Endothelial cell of umbilical vein (primary cell): Measurements from ENCODE around the gene SAMD5. TPM values are rescaled to one million over a fixed set of nuclear protein-coding genes. Genes with fewer than 3 reads are reported as not detected.

ENCODE experiments used
- BruUV-seq: library from RNA; stranded (reverse); fragments of 400-500 nt; replicated peaks from 2 replicates; lab custom pipeline; 2021; lab: Mats Ljungman, UMichigan
- CTCF ChIA-PET: fragments of 300-600, 350-600 bp; sonication (Branson Sonifier 250); formaldehyde crosslinking; loops from one replicate; lab custom pipeline; 2021; ENCODE audit warnings: antibody characterized with exemption, inconsistent platforms; lab: Charles Lee
- POLR2A ChIA-PET: fragments of 300-600, 350-600 bp; sonication (Branson Sonifier 250); formaldehyde crosslinking; loops from one replicate; lab custom pipeline; 2021; ENCODE audit warnings: antibody characterized with exemption, inconsistent platforms; lab: Charles Lee
- DNase-seq: peaks from one replicate; pipeline ENCODE4 v3.0.0-alpha.2; 2011; ENCODE audit warnings: low read depth, low spot score
- FAIRE-seq: peaks from 2 replicates; lab custom pipeline; 2011; peaks lifted over from hg19 to GRCh38; lab: Jason Lieb, UNC
- H2AFZ ChIP-seq: 2 replicates; pipeline ENCODE4 v1.6.0; 2012; ENCODE audit warnings: low read depth, low read length, control low read depth, inconsistent platforms
- H3K27ac ChIP-seq: 2 replicates; pipeline ENCODE4 v1.5.1; 2011; ENCODE audit warnings: low read depth, mild to moderate bottlenecking, control low read depth, low read length, moderate library complexity; ENCODE audit not compliant: insufficient read depth
- H3K27me3 ChIP-seq, 2 experiments: 2 replicates each; pipeline versions ENCODE4 v1.6.0 to v1.6.1; 2011; ENCODE audit warnings: low read length in 2 of 2, mixed read lengths in 1 of 2; ENCODE audit not compliant: control insufficient read depth in 2 of 2, insufficient read depth in 2 of 2
- H3K36me3 ChIP-seq, 2 experiments: 2 replicates in 1 of 2; 3 replicates in 1 of 2; pipeline ENCODE4 v1.5.1; 2011; ENCODE audit warnings: low read length in 2 of 2, mild to moderate bottlenecking in 1 of 2, moderate library complexity in 1 of 2; ENCODE audit not compliant: control insufficient read depth in 2 of 2, insufficient read depth in 2 of 2; ENCODE audit errors: extremely low read depth in 1 of 2
- H3K4me1 ChIP-seq: 3 replicates; pipeline ENCODE4 v1.5.1; 2011; ENCODE audit warnings: mild to moderate bottlenecking, low read length; ENCODE audit not compliant: control insufficient read depth, insufficient read depth; ENCODE audit errors: extremely low read depth
- H3K4me2 ChIP-seq: 2 replicates; pipeline ENCODE4 v1.6.1; 2011; ENCODE audit warnings: low read length, control low read depth, mixed read lengths; ENCODE audit not compliant: insufficient read depth
- H3K4me3 ChIP-seq, 3 experiments: fragments of 200-600 bp in 1 of 3; sonication (generic), shearing (Covaris generic) in 1 of 3; replicated peaks in 1 of 3; 2 replicates each; pipeline ENCODE4 v1.5.1; 2011 to 2016; ENCODE audit warnings: control low read depth in 3 of 3, low read length in 3 of 3, mild to moderate bottlenecking in 2 of 3, inconsistent platforms in 1 of 3, low read depth in 1 of 3, moderate library complexity in 1 of 3; ENCODE audit not compliant: insufficient read depth in 1 of 3
- H3K79me2 ChIP-seq: 2 replicates; pipeline ENCODE4 v1.6.0; 2012; ENCODE audit warnings: low read length, inconsistent platforms; ENCODE audit not compliant: control insufficient read depth, insufficient read depth
- H3K9ac ChIP-seq: replicated peaks from 2 replicates; pipeline ENCODE3; 2011; ENCODE audit warnings: low read length, control low read depth; ENCODE audit not compliant: insufficient read depth; ENCODE audit errors: extremely low read depth
- H3K9me1 ChIP-seq: replicated peaks from 3 replicates; pipeline ENCODE4 v1.6.0; 2011; ENCODE audit warnings: mild to moderate bottlenecking, low read length; ENCODE audit not compliant: control insufficient read depth, insufficient read depth; ENCODE audit errors: extremely low read depth
- H3K9me3 ChIP-seq: replicated peaks from 2 replicates; pipeline ENCODE4 v1.5.1; 2012; ENCODE audit warnings: low read length, inconsistent platforms; ENCODE audit not compliant: control insufficient read depth, insufficient read depth
- H4K20me1 ChIP-seq: replicated peaks from 2 replicates; pipeline ENCODE3; 2011; ENCODE audit warnings: mild to moderate bottlenecking, low read length; ENCODE audit not compliant: control insufficient read depth, insufficient read depth; ENCODE audit errors: extremely low read depth
- CTCF ChIP-seq, 2 donors: IDR thresholded peaks; 1 replicate in 1 of 2; 2 replicates in 1 of 2; pipeline ENCODE4 v1.5.1; 2011; ENCODE audit warnings: low read length in 2 of 2, mild to moderate bottlenecking in 2 of 2, moderate library complexity in 2 of 2, control low read depth in 1 of 2, inconsistent platforms in 1 of 2, low read depth in 1 of 2; ENCODE audit not compliant: insufficient read depth in 1 of 2; ENCODE audit errors: extremely low read depth in 1 of 2
- EZH2 ChIP-seq: IDR thresholded peaks from 2 replicates; pipeline ENCODE4 v1.6.1; 2012; ENCODE audit warnings: borderline replicate concordance, low read depth, mild to moderate bottlenecking, moderate library complexity, low read length, inconsistent platforms; ENCODE audit not compliant: severe bottlenecking
- FOS ChIP-seq: IDR thresholded peaks from 2 replicates; pipeline ENCODE4 v1.6.1; 2011; ENCODE audit warnings: mild to moderate bottlenecking, low read length, moderate library complexity, borderline replicate concordance; ENCODE audit not compliant: insufficient read depth
- GATA2 ChIP-seq: IDR thresholded peaks from 2 replicates; pipeline ENCODE4 v1.7.0; 2011; ENCODE audit warnings: low read depth, mild to moderate bottlenecking, moderate library complexity, mixed read lengths, low read length; ENCODE audit not compliant: insufficient read length, insufficient read depth
- JUN ChIP-seq: IDR thresholded peaks from 2 replicates; pipeline ENCODE4 v1.6.1; 2011; ENCODE audit warnings: borderline replicate concordance, low read depth; ENCODE audit not compliant: insufficient read length, insufficient read depth
- MAX ChIP-seq: IDR thresholded peaks from 2 replicates; pipeline ENCODE4 v1.6.1; 2011; ENCODE audit not compliant: insufficient read depth, insufficient read length
- MYC ChIP-seq: IDR thresholded peaks from one replicate; pipeline ENCODE4 v1.6.1; 2011; ENCODE audit warnings: mild to moderate bottlenecking, low read depth, low read length
- POLR2A ChIP-seq: IDR thresholded peaks from 2 replicates; pipeline ENCODE4 v1.6.1; 2012; ENCODE audit warnings: low read depth, mild to moderate bottlenecking, control low read depth, low read length
- POLR2AphosphoS5 ChIP-seq: IDR thresholded peaks from 2 replicates; pipeline ENCODE4 v1.6.1; 2012; ENCODE audit warnings: low read depth, mild to moderate bottlenecking, control low read depth, low read length, moderate library complexity; ENCODE audit not compliant: insufficient read depth
- dilution Hi-C: fragments of 300-500 bp; cut with MboI; formaldehyde crosslinking; loops from one replicate; pipeline ENCODE4 v1.15.0; 2019; ENCODE audit warnings: low sequenced_read_pairs; ENCODE audit not compliant: extremely low pct_ligation_motif_present
- intact Hi-C: fragments of 100-400 bp; cut with micrococcal nuclease; formaldehyde crosslinking; loops from one replicate; pipeline ENCODE4 v1.10.0; 2022
- polyA plus RNA-seq, 4 experiments: library from polyadenylated mRNA; depleted of rRNA in 3 of 4; stranded (reverse) in 3 of 4; unstranded in 1 of 4; fragments of >200 nt; gene quantifications; 2 replicates each; pipeline versions ENCODE4 v1.2.1 to v1.2.3, GENCODE V29; 2011 to 2012; ENCODE audit warnings: missing spikeins in 1 of 4
- total RNA-seq: library from RNA; stranded (reverse); gene quantifications from 2 replicates; pipeline ENCODE4 v1.2.3, GENCODE V29; 2021

Gene SAMD5
- total and polyA plus RNA-seq, 2 donors (not counting 3 experiments of a cell fraction or from before 2014, with no cell fraction given), result 0.75 to 6.9 TPM

GRCh38 chr6:147603392-147604081, 95.0 kb downstream of the SAMD5 start:
- no peak overlapping the region for H2AFZ ChIP-seq
- intact Hi-C loops (no loop called here), dilution Hi-C loops (no loop called here)
- no peaks in the 10 kb centered on the region for H3K9me1 ChIP-seq
- no peak for DNase-seq
- no peaks in the 10 kb centered on the region for H4K20me1 ChIP-seq
- H3K36me3 ChIP-seq, result no peaks in the 10 kb centered on the region
- FAIRE-seq, result no peak
- no peaks in the 10 kb centered on the region for H3K4me1 ChIP-seq
- BruUV-seq, result no TSS peak
- H3K4me2 ChIP-seq, result no peak overlapping the region
- ChIA-PET POLR2A (no interaction called here), CTCF (interaction anchor here (1.0 to 1.3 kb wide), 2 partner anchors 11 to 18 kb away, joined by 4 to 6 read pairs; no protein-coding TSS in a partner anchor)
- H3K9me3 ChIP-seq, result no peaks in the 10 kb centered on the region
- no peaks in the 10 kb centered on the region for H3K79me2 ChIP-seq
- H3K27me3 ChIP-seq, result no peaks in the 10 kb centered on the region
- H3K4me3 ChIP-seq, result no peak overlapping the region
- no peak overlapping the region for H3K27ac ChIP-seq
- H3K9ac ChIP-seq, result no peak overlapping the region
- TF ChIP-seq POLR2AphosphoS5 (no peak), MAX (no peak), GATA2 (no peak), JUN (no peak), MYC (no peak)

- Histone ChIP-seq H3K4me3 (no peak overlapping the region), H3K9me3 (no peaks in the 10 kb centered on the region), H3K27me3 (no peaks in the 10 kb centered on the region), H2AFZ (no peak overlapping the region), H4K20me1 (no peaks in the 10 kb centered on the region), H3K9ac (no peak overlapping the region), H3K4me1 (no peaks in the 10 kb centered on the region), H3K79me2 (no peaks in the 10 kb centered on the region), H3K36me3 (no peaks in the 10 kb centered on the region), H3K4me2 (no peak overlapping the region), H3K27ac (no peak overlapping the region), H3K9me1 (no peaks in the 10 kb centered on the region)
- FAIRE-seq (no peak), DNase-seq (no peak)
- BruUV-seq, result no TSS peak
- ChIA-PET CTCF (interaction anchor here (1.0 to 1.3 kb wide), 3 partner anchors 10 to 17 kb away, joined by 3 to 6 read pairs (median 4); no protein-coding TSS in a partner anchor), POLR2A (no interaction called here)
- intact Hi-C loops, result no loop called here
- TF ChIP-seq MAX (no peak), MYC (no peak), CTCF (IDR thresholded peaks at IDR 0.05; ENCODE audit: extremely low read depth in 1 of 2, insufficient read depth in 1 of 2, low read depth in 1 of 2, low read length in 2 of 2) (no peak), POLR2AphosphoS5 (no peak), POLR2A (no peak), FOS (no peak), GATA2 (no peak), JUN (no peak), EZH2 (no peak)
- dilution Hi-C loops, result no loop called here
Measured at GRCh38 chr6:147604373-147604772, 95.9 kb downstream of the SAMD5 start.
